ENCODE results near the gene PDZD2. TPM values are rescaled to one million over a fixed set of nuclear protein-coding genes. Genes with fewer than 3 reads are reported as not detected.

The PDZD2 gene
- total RNA-seq, 1 donor from 2014 or later, result 6.7 TPM

- TF ChIP-seq, protein P1, sequence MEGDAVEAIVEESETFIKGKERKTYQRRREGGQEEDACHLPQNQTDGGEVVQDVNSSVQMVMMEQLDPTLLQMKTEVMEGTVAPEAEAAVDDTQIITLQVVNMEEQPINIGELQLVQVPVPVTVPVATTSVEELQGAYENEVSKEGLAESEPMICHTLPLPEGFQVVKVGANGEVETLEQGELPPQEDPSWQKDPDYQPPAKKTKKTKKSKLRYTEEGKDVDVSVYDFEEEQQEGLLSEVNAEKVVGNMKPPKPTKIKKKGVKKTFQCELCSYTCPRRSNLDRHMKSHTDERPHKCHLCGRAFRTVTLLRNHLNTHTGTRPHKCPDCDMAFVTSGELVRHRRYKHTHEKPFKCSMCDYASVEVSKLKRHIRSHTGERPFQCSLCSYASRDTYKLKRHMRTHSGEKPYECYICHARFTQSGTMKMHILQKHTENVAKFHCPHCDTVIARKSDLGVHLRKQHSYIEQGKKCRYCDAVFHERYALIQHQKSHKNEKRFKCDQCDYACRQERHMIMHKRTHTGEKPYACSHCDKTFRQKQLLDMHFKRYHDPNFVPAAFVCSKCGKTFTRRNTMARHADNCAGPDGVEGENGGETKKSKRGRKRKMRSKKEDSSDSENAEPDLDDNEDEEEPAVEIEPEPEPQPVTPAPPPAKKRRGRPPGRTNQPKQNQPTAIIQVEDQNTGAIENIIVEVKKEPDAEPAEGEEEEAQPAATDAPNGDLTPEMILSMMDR (IDR thresholded peaks at IDR 0.05; ENCODE audit: insufficient read depth, low read length, poor library complexity, severe bottlenecking), result no peak
- Histone ChIP-seq H3K36me3 (ENCODE audit: control insufficient read depth, insufficient read depth, low read length) (no peaks in the 10 kb centered on the region), H3K4me3 (ENCODE audit: low read depth, low read length) (no peak overlapping the region)
Observed at GRCh38 chr5:31617867-31618266, 21.1 kb upstream of the PDZD2 start.

DNA sequence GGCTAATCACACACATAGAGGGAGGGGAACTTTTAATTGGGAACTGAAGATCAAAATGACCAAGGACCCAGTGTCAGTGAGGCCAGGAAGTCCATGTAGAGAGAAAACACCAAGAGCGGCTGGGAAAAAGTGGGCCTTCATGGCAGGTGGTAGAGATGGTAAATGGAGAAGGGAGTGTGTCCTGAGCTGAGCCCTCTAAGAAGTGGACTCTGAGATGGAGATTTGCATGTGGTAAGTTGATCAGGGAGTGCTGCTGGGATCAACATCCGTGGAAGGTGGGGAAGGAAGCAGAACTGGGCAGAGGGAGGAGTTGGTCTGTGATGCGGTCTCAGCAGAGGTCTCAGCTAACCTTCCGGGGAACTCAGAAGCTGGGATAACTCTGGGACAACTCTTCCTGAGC, 18.9 kb upstream of the PDZD2 start:
- Histone ChIP-seq H3K36me3 (ENCODE audit: control insufficient read depth, insufficient read depth, low read length) (no peaks in the 10 kb centered on the region), H3K4me3 (ENCODE audit: low read depth, low read length) (no peak overlapping the region), H3K27me3 (ENCODE audit: control insufficient read depth, insufficient read depth, low read length) (no peaks in the 10 kb centered on the region)
- TF ChIP-seq, protein P1 (IDR thresholded peaks at IDR 0.05; ENCODE audit: insufficient read depth, low read length, poor library complexity, severe bottlenecking), result no peak
- DNase-seq (ENCODE audit: low read depth), result no peak

More at GRCh38 chr5:31617867-31618266, 21.1 kb upstream of the PDZD2 start:
- DNase-seq (ENCODE audit: low read depth), result no peak
- H3K27me3 ChIP-seq (ENCODE audit: control insufficient read depth, insufficient read depth, low read length), result no peaks in the 10 kb centered on the region

DNA sequence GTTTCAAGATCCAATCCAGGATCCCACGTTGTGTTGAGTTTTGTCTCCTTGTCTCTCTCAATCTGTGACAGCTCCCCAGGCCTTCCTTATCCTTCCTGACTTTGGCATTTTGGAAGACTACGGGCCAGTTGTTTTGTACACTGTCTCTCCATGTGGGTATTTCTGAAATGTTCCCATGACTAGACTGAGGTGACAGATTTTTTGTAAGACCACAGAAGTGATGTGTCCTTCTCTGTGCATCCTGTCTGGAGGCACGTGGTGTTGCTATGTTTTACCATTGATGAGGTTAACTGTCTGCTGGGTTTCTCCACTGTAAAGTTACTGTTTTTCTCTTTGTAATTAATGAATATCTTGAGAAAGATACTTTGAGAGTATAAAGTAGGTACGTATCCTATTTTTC, 15.7 kb upstream of the PDZD2 start:
- no peak for DNase-seq (ENCODE audit: low read depth)
- Histone ChIP-seq H3K36me3 (ENCODE audit: control insufficient read depth, insufficient read depth, low read length) (no peaks in the 10 kb centered on the region), H3K27me3 (ENCODE audit: control insufficient read depth, insufficient read depth, low read length) (peaks cover 4% of the 10 kb centered on the region), H3K4me3 (ENCODE audit: low read depth, low read length) (no peak overlapping the region)
- TF ChIP-seq, protein P1 (IDR thresholded peaks at IDR 0.05; ENCODE audit: insufficient read depth, low read length, poor library complexity, severe bottlenecking), result no peak

- TF ChIP-seq, protein P1 (IDR thresholded peaks at IDR 0.05; ENCODE audit: insufficient read depth, low read length, poor library complexity, severe bottlenecking), result no peak
- Histone ChIP-seq H3K4me3 (ENCODE audit: low read depth, low read length) (no peak overlapping the region), H3K36me3 (ENCODE audit: control insufficient read depth, insufficient read depth, low read length) (no peaks in the 10 kb centered on the region), H3K27me3 (ENCODE audit: control insufficient read depth, insufficient read depth, low read length) (peaks cover 4% of the 10 kb centered on the region)
- DNase-seq (ENCODE audit: low read depth), result no peak
Observed at GRCh38 chr5:31625394-31625793, 13.5 kb upstream of the PDZD2 start.

GRCh38 chr5:31626156-31626555, 12.8 kb upstream of the PDZD2 start:
- Histone ChIP-seq H3K4me3 (ENCODE audit: low read depth, low read length) (no peak overlapping the region), H3K27me3 (ENCODE audit: control insufficient read depth, insufficient read depth, low read length) (peaks cover 4% of the 10 kb centered on the region), H3K36me3 (ENCODE audit: control insufficient read depth, insufficient read depth, low read length) (no peaks in the 10 kb centered on the region)
- TF ChIP-seq, protein P1 (IDR thresholded peaks at IDR 0.05; ENCODE audit: insufficient read depth, low read length, poor library complexity, severe bottlenecking), result no peak
- no peak for DNase-seq (ENCODE audit: low read depth)

- DNase-seq (ENCODE audit: low read depth), result no peak
- no peak overlapping the region for H3K4me3 ChIP-seq (ENCODE audit: low read depth, low read length)
- peaks cover 4% of the 10 kb centered on the region for H3K27me3 ChIP-seq (ENCODE audit: control insufficient read depth, insufficient read depth, low read length)
- TF ChIP-seq, protein P1 (IDR thresholded peaks at IDR 0.05; ENCODE audit: insufficient read depth, low read length, poor library complexity, severe bottlenecking), result no peak
- no peaks in the 10 kb centered on the region for H3K36me3 ChIP-seq (ENCODE audit: control insufficient read depth, insufficient read depth, low read length)
Observed at GRCh38 chr5:31626604-31627234, 12.2 kb upstream of the PDZD2 start.

Data from kidney epithelial cell (primary cell).